Brain microvascular endothelial cell (primary cell): ENCODE results near the gene PPP5C.

ENCODE experiments used
- DNase-seq: peaks from one replicate; pipeline ENCODE4 v3.0.0-alpha.2; 2020
- H3K27ac ChIP-seq: fragments of 250-450 bp; sonication (Bioruptor Pico); 2 replicates; pipeline ENCODE4 v1.5.1; 2020; ENCODE audit warnings: mild to moderate bottlenecking, moderate library complexity
- H3K27me3 ChIP-seq: fragments of 250-450 bp; sonication (Bioruptor Pico); replicated peaks from 2 replicates; pipeline ENCODE4 v1.5.1; 2020; ENCODE audit warnings: mild to moderate bottlenecking
- H3K36me3 ChIP-seq: fragments of 250-450 bp; sonication (Bioruptor Pico); replicated peaks from 2 replicates; pipeline ENCODE4 v1.5.1; 2020; ENCODE audit warnings: mild to moderate bottlenecking
- H3K4me3 ChIP-seq: 2 replicates; pipeline ENCODE4 v1.5.1; 2011; ENCODE audit warnings: low read depth, mild to moderate bottlenecking, control low read depth, low read length, moderate library complexity
- CTCF ChIP-seq: IDR thresholded peaks from 2 replicates; pipeline ENCODE4 v1.5.1; 2011; ENCODE audit warnings: low read depth, mild to moderate bottlenecking, moderate library complexity, low read length, control low read depth, inconsistent platforms; ENCODE audit errors: missing control alignments
- in situ Hi-C: cut with HindIII; loops from 2 replicates; pipeline ENCODE4 v1.10.0; 2017; ENCODE audit warnings: low sequenced_read_pairs, low pct_ligation_motif_present

PPP5C gene

DNA sequence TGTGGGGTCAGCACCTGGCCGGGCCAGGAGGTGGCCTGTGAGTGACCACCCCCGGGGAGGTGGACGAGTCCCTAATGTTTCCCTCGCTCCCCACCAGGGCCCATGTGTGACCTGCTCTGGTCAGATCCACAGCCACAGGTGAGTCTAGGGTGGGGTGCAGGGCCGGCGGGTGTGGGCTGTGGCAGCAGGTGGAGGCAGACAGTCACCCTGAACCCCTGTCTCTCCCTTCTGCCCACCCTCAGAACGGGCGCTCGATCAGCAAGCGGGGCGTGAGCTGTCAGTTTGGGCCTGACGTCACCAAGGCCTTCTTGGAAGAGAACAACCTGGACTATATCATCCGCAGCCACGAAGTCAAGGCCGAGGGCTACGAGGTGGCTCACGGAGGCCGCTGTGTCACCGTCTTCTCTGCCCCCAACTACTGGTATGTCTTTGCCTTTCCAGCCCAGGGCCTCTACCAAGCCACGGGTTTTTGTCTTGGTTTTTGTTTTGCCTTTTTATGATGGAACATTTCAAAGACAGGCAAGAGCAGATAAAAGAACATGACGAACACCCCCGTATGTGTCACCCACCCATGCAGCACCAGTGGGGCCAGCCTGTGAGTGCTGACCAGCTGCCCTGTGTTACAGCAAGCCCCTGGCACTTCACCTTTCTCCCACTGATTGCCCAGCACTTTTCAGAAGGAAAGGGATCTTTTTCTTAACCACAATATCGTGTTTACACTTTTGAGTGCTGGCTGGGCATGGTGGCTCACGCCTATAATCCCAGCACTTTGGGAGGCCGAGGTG lies 41.6 kb downstream of the PPP5C start:
- H3K27ac ChIP-seq = no peak overlapping the region
- no peaks in the 10 kb centered on the region for H3K27me3 ChIP-seq
- DNase-seq = no peak
- no peak overlapping the region for H3K4me3 ChIP-seq
- peaks cover 76% of the 10 kb centered on the region for H3K36me3 ChIP-seq
- in situ Hi-C loops = no loop called here
- no peak for TF ChIP-seq CTCF

GRCh38 chr19:46390121-46390858 lies 43.4 kb downstream of the PPP5C start:
- Histone ChIP-seq H3K36me3 (peaks cover 59% of the 10 kb centered on the region), H3K4me3 (no peak overlapping the region), H3K27me3 (no peaks in the 10 kb centered on the region), H3K27ac (no peak overlapping the region)
- no peak for DNase-seq
- no peak for TF ChIP-seq CTCF
- in situ Hi-C loops = no loop called here

- Histone ChIP-seq H3K27me3 (no peaks in the 10 kb centered on the region), H3K4me3 (no peak overlapping the region), H3K27ac (no peak overlapping the region), H3K36me3 (peaks cover 57% of the 10 kb centered on the region)
- in situ Hi-C loops = no loop called here
- no peak for DNase-seq
- TF ChIP-seq CTCF = no peak
These were observed 44.0 kb downstream of the PPP5C start for GRCh38 chr19:46390866-46391265.

DNA sequence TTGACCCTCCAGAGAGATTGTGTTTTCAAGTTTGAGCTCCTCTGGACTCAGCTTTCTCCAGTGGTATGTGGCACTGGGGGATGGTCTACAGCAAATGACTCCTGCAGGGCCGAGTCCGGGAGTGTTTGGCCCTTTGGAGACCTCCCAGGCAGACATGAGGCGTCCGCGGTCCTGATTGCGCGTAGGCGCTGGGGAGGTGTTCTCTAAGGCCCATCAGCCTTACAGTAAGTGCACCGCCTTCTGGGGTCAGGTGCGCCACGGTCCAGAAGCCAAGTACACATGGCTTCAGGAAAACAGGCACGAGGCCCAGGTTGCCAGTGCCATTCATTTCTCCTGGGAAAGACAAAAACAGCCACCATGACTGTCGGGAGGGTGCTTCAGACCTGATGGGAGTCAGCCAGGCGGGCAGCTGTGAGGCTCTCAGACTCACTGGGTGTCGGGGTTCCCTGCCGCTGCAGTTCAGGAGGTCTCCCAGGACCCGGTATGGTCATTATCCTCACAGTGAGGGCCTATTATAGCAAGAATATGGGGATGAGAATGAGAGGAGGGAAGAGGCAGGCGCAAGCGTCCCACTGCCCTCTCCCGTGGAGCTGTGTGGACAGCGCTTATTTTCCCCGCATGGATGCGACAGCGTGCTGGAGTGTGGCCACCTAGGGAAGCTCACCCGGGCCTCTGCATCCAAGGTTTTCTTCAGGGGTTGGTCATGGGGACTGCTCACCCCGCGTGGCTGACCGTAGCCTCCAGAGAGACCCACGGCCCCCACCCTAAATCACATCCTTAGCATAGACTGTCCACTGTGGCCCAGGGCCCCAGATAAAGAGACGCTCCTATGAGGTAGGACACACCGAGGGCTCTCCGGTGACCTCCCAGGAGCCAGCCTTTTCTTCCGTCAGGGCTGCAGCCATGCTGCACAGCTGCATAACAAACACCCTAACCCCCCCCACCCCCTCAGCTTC lies 44.7 kb downstream of the PPP5C start:
- Histone ChIP-seq H3K4me3 (no peak overlapping the region), H3K27ac (no peak overlapping the region), H3K27me3 (no peaks in the 10 kb centered on the region), H3K36me3 (peaks cover 52% of the 10 kb centered on the region)
- in situ Hi-C loops = no loop called here
- DNase-seq = no peak
- no peak for TF ChIP-seq CTCF

- DNase-seq = peak; percentile 25
- TF ChIP-seq CTCF = no peak
- H3K36me3 ChIP-seq = peaks cover 47% of the 10 kb centered on the region
- no peaks in the 10 kb centered on the region for H3K27me3 ChIP-seq
- no peak overlapping the region for H3K27ac ChIP-seq
- in situ Hi-C loops = no loop called here
- no peak overlapping the region for H3K4me3 ChIP-seq
These were observed 45.4 kb downstream of the PPP5C start for GRCh38 chr19:46392252-46392801.
